Measurements from ENCODE around the gene C2CD4A.

The C2CD4A gene

GRCh38 chr15:62060113-62060895, 6.5 kb upstream of the C2CD4A start, which contains the start of gene VPS13C:
Gene VPS13C (minus strand): TSS chr15:62060447. CDS start chr15:62060374, 73 bp downstream.
- DNase-seq = peak; percentile 95

- DNase-seq = no peak
Observed at GRCh38 chr15:62060896-62061280, 5.9 kb upstream of the C2CD4A start.

- no peak for DNase-seq
Observed at GRCh38 chr15:62063825-62064635, 2.7 kb upstream of the C2CD4A start.

GRCh38 chr15:62067448-62068044, 769 bp downstream of the C2CD4A start:
- peak; percentile 20 for DNase-seq

GRCh38 chr15:62068071-62068809, 1.5 kb downstream of the C2CD4A start:
- peak; percentile 50 for DNase-seq

GRCh38 chr15:62068810-62069167, 2.0 kb downstream of the C2CD4A start:
- DNase-seq = no peak

GRCh38 chr15:62069551-62069950, 2.8 kb downstream of the C2CD4A start:
- DNase-seq = no peak

GRCh38 chr15:62071711-62072308, 5.0 kb downstream of the C2CD4A start:
- DNase-seq = no peak

GRCh38 chr15:62075595-62076277, 9.0 kb downstream of the C2CD4A start:
- DNase-seq = no peak

- DNase-seq = no peak
Observed at GRCh38 chr15:62079594-62079993, 12.8 kb downstream of the C2CD4A start.

- DNase-seq = no peak
Observed at GRCh38 chr15:62083194-62084154, 16.7 kb downstream of the C2CD4A start.

- DNase-seq = no peak
Observed at GRCh38 chr15:62085740-62086139, 19.0 kb downstream of the C2CD4A start.

GRCh38 chr15:62087671-62088352, 21.0 kb downstream of the C2CD4A start:
- DNase-seq = peak; percentile 45

- DNase-seq = no peak
Observed at GRCh38 chr15:62088353-62088693, 21.5 kb downstream of the C2CD4A start.

- DNase-seq = no peak
Observed at GRCh38 chr15:62089616-62090015, 22.8 kb downstream of the C2CD4A start.

- no peak for DNase-seq
Observed at GRCh38 chr15:62090988-62091387, 24.2 kb downstream of the C2CD4A start.

GRCh38 chr15:62093809-62094208, 27.0 kb downstream of the C2CD4A start:
- DNase-seq = no peak

GRCh38 chr15:62094388-62094787, 27.6 kb downstream of the C2CD4A start:
- DNase-seq = no peak

GRCh38 chr15:62099094-62099601, 32.4 kb downstream of the C2CD4A start:
- DNase-seq = no peak

- no peak for DNase-seq
Observed at GRCh38 chr15:62103431-62103830, 36.7 kb downstream of the C2CD4A start.
